ENCODE measurements around the gene SPDYE5.
A peak's percentile ranks its signal among the peaks of the same experiment; 100 is the strongest.
"Not testable (repeated sequence)": the region's sequence is repeated elsewhere in the genome, so short reads cannot be mapped to it uniquely, and the experiment has no call there.

Gene SPDYE5, protein sequence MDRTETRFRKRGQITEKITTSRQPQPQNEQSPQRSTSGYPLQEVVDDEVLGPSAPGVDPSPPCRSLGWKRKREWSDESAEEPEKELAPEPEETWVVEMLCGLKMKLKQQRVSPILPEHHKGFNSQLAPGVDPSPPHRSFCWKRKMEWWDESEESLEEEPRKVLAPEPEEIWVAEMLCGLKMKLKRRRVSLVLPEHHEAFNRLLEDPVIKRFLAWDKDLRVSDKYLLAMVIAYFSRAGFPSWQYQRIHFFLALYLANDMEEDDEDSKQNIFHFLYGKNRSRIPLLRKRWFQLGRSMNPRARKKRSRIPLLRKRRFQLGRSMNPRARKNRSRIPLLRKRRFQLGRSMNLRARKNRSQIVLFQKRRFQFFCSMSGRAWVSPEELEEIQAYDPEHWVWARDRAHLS

DNA sequence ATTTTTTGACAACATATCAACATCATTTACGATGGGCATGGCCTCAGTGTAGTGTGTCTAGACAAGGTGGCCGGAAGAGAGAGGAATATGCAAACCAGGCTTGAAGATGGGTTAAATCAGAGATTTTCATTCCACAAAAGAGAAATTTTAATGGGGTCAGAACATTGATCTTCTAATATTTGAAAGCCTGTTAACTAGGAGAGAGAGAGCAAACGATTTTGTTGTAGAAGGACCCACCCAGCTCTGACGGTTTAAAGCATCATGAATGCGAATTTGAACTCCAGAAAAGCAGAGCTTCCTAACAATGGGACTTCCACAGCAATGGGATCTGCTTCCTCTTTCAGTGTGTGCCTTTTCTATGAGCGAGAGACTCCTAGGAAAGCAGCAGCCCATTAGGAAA, at the start of gene SPDYE5:
SPDYE5 (plus strand) TSS at position 301 of the 400 bp plus-strand sequence. CDS start 1,728 bp downstream, outside the sequence.
- DNase-seq (ENCODE audit: low read depth): not testable (repeated sequence)

DNA sequence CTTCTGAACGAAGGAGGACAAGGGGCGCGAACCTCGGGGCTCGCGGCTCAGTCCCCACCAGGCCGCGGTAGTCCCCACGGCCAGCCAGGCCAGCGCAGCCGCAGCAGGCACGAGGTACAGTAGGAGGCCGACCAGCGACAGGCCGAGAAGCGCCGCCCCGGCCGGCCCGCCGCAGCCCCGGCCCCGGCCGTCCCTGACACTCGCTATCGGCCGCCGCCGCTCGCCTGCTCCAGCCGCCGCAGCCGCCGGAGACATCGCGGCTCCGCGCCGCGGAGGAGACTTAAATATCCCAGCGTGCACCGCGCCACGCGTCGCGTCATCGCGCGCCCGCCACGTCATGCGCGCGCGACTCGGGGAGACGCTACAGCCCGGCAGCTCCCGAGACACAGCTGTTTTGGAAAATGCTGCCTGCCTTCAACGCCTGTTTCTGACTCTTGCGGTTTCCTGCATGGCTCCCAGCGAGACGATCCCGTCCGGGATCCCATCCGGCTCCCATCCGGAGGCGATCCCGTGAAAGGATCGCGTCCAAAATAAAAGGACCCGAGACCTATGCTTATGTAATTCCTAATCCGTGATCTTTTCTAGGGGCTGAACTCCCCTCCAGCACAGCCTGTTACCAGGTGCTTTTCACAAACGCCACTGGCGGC, 49.5 kb upstream of the SPDYE5 start:
- DNase-seq (ENCODE audit: low read depth): not testable (repeated sequence)

DNA sequence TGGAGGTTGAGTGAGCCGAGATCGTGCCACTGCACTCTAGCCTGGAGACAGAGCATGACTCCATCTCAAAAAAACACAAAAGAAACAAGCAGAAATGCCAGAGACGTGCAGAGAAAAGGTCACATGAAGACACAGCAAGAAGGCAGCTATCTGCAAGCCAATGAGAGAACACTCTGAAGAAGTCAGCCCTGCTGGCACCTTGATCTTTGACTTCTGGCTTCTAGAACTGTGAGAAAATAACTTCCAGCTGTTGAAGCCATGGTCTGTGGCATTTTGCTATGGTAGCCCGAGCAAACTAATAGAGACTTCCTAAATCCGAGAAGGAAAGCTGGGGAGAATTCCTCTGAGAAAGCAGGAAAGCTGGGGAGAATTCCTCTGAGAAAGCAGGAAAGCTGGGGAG, 42.2 kb upstream of the SPDYE5 start:
- DNase-seq (ENCODE audit: low read depth): not testable (repeated sequence)

DNA sequence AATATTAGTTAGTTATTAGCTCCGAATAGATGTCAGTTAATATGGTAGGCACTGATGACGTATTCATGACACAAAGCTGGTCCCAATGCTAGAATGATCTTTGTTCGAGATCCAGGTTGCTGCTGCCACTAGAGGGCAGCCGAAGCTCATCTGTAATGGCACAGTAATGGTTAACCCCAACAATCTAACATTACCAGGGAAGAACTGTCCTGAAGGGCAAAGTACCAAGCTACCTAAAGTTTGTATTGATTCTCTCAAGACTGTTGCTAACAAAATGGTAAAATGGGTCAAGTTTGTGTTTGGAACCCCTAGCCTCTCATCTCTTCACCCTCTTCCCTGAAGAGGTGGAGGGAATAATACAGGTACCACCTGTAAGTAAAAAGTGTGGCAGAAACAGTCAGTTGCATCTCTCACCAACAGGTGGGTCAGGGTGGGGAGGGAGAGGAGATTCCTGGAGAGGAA, 39.6 kb upstream of the SPDYE5 start:
- not testable (repeated sequence) for DNase-seq (ENCODE audit: low read depth)

DNA sequence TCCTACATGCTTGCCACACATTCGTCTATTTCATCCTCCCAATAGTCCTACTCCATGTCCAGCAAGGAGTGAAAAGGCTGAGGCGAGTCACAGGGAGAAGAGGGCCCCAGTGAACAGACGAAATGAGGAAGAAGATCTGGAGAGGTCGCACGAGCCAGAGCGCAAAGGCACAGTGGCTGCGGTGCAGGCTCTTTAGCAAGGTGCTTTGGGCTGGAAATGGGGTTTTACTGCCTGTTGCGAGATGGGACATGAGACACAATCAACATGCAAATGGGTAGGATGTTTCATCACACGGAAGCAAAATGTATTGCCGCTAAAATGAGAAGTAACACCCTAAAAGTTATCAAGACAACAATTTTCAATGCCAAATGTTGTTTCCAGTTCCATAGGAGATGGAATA, 35.7 kb upstream of the SPDYE5 start:
- not testable (repeated sequence) for DNase-seq (ENCODE audit: low read depth)

DNA sequence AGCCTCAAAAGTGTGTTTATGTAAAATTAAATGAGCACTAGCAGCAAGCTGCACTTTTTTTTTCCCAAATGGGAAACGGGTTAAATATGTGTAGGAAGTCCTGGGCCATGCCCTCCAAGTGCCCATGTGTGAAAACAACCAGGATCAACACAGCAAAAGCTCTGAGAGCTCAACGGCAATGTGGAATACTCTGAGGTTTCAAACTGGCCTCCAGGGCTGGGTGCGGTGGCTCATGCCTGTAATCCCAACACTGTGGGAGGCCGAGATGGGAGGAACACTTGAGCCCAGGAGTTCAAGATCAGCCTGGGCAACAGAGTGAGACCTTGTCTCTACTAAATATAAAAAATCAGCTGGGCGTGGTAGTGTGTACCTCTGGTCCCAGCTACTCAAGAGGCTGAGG, 34.1 kb upstream of the SPDYE5 start:
- not testable (repeated sequence) for DNase-seq (ENCODE audit: low read depth)

DNA sequence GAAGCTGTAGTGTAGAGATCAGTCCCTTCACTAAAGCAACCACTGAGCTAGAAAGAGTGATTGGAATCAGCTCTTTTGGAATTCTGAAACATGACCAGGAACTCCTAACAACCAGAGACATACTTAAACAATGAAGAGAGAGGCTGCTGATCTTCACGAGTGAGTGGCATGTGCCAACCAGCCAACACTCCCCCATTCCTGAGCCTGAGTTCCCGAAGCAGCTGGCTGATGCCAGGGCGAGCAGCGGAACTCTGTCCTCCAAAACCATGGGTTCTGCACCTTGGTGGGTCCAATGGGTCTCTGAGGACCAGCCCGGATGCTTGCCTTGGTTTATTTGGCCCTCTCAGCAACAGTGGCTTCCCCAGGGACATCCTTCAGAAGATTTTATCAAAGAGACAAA, 31.6 kb upstream of the SPDYE5 start:
- DNase-seq (ENCODE audit: low read depth): not testable (repeated sequence)

DNA sequence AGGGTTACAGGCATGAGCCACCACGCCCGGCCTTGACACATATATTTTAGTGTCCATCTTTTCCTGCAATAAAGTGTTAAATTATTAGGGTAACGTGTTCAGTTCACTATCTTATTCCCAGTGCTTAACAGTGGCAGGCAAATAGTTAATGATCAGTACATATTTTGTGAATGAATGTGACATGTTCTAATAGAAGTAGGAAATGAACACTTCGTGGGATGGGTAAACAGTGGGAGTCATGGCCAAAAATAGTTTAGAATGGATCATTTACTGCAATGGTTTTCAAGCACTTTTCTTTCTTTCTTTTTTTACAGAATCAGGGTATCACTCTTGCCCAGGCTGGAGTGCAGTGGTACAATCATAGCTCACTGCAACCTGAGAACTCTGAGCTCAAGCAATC, 22.0 kb upstream of the SPDYE5 start:
- not testable (repeated sequence) for DNase-seq (ENCODE audit: low read depth)

DNA sequence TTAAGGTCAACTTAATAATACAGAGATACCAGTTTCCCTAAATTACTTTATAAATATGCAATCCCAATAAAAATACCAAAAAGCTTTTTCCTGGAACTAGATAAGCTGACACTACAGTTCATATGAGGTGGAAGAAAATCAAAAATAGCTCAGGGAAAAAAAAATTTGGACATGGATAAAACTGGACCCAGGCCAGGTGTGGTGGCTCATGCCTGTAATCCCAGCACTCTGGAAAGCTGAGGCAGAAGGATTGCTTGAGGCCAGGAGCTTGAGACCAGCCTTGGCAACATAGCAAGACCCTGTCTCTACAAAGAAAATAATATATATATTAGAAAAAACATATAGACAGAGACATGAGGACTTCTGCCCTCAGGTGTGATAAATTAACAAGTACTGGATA, 14.7 kb upstream of the SPDYE5 start:
- DNase-seq (ENCODE audit: low read depth): not testable (repeated sequence)

DNA sequence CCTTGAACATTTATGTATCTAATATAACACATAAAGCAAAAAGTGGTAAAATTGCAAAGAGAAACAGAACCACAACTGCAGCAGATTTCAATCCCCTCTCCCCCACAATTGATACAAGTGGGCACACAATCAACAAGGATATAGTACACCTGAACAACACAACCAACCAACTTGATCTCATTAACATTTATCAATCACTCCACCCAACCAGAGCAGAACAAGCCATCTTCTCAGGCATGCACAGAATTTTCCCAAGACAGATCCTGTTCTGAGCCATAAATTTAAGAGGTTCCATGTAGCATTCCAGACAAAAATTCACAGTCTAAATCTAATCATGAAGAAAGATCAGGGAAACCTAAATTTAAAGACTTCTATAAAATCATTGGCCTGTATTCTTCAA, 11.8 kb upstream of the SPDYE5 start:
- not testable (repeated sequence) for DNase-seq (ENCODE audit: low read depth)

DNA sequence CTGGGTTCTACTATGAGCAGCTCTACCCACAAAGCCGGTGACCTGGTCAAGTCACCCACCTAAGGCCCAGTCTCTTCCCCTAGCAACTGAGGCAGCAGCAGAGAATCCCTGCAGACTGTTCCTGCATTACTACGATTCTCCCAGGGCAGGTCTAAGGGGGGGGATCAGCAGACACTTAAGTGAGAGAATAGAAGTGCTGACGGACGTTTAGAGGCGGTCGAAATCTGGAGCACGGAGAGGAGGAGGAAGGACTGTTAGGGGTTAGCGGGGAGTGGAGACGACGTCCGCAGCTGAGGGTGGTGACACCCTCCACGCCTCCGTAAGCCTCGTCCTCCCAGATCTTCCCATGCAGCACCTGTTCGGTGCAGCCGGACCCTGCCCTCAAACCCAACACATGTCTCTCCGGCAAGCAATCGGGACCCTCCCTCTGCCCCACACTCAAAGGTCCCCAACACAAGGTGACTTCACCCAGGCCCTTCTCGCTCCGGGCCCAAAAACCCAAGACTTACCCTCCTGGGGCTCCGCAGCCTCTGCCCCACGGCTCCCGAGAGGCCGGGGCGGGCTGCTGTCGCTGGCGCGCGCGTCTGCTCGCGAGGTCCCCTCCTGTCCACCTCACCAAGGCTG, 6.7 kb upstream of the SPDYE5 start:
- DNase-seq (ENCODE audit: low read depth): not testable (repeated sequence)

DNA sequence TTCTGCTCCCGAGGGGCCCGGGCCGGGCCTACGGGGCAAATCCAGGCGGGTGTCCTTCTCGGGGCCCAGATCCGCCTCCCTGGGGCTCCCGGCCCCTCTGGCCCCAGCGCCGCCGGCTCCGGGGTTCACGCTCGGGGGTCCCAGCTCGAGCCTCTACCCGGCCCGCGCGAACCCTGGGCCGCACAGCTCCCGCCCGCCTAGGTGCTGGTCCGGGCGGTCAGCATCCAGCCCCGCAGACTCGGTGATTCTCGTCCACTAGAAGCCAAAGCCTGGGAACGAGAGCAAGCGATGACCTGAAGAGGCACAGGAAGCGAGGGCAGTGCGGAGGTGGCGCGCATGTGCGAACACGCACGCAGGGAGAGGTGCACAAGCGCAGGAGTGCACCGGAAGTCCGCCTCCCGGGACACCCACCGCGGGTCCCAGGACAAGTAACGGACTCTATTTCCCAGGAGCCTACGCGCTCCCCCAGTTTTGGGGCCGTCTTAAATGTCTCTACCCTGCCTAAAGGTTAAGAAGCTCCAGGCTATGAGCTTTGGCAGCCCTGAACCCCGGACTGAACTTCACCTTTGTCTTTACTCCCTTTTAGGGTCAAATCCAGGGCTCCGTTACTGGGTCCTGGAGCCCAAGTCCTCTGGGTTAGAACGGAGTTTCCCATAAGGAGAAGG, 6.0 kb upstream of the SPDYE5 start, which contains the start of gene POM121C:
POM121C (minus strand) TSS at position 321 of the 665 bp plus-strand sequence. CDS start 44,803 bp downstream, outside the sequence.
- DNase-seq (ENCODE audit: low read depth): peak; percentile 62

DNA sequence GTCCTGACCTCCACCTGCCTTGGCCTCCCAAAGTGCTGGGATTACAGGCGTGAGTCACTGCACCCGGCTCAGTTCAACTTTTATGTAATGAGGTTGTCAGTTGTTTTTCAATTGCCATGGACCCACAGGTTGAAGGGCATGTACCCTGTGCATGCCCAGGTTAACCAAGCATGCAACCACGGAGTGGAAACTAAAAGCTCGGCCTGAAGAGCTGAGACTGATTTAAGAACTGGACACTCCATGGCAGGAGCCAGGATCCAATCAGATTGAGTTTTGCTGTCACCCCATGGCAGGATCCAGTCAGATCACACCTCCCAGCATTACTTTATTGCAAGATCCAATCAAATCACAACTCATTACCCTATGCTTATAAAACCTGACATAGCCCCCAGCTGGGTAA, 16.9 kb downstream of the SPDYE5 start:
- DNase-seq (ENCODE audit: low read depth): not testable (repeated sequence)

DNA sequence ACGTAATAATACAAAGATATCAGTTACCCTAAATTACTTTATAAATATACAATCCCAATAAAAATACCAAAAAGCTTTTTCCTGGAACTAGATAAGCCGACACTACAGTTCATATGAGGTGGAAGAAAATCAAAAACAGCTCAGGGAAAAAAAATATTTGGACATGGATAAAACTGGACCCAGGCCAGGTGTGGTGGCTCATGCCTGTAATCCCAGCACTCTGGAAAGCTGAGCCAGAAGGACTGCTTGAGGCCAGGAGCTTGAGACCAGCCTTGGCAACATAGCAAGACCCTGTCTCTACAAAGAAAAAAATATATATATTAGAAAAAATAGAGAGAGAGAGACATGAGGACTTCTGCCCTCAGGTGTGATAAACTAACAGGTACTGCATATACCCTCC, 26.7 kb downstream of the SPDYE5 start:
- not testable (repeated sequence) for DNase-seq (ENCODE audit: low read depth)

DNA sequence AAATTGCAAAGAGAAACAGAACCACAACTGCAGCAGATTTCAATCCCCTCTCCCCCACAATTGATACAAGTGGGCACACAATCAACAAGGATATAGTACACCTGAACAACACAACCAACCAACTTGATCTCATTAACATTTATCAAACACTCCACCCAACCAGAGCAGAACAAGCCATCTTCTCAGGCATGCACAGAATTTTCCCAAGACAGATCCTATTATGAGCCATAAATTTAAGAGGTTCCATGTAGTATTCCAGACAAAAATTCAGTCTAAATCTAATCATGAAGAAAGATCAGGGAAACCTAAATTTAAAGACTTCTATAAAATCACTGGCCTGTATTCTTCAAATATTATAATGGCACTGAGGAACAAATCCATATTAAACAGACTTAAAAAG, 29.6 kb downstream of the SPDYE5 start:
- not testable (repeated sequence) for DNase-seq (ENCODE audit: low read depth)

DNA sequence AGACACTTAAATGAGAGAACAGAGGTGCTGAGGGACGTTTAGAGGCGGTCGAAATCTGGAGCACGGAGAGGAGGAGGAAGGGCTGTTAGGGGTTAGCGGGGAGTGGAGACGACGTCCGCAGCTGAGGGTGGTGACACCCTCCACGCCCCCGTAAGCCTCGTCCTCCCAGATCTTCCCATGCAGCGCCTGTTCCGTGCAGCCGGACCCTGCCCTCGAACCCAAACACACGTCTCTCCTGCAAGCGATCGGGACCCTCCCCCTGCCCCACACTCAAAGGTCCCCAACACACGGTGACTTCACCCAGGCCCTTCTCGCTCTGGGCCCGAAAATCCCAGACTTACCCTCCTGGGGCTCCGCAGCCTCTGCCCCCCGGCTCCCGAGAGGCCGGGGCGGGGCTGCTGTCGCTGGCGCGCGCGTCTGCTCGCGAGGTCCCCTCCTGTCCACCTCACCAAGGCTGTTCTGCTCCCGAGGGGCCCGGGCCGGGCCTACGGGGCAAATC, 35.2 kb downstream of the SPDYE5 start:
- not testable (repeated sequence) for DNase-seq (ENCODE audit: low read depth)

DNA sequence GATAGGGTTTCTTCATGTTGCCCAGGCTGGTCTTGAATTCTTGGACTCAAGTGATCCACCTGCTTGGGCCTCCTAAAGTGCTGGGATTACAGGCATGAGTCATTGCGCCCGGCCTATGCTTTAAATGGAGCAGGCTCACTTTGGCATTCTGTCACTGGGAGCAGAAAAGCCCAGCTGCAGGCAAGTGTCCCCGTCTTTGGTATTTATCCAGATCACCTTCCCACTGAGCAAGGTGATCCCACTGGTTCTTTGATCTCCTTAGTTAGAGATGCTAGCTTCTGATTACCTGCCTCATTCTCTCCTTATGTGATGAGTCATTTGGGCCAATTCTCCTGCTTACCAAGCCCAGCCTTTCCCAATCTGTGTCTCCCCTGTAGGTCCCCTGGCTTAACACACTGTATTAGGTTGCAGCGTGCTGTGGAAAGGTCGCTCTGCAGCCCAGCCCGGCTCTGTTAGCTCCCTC, 39.3 kb downstream of the SPDYE5 start:
- no peak for DNase-seq (ENCODE audit: low read depth)

DNA sequence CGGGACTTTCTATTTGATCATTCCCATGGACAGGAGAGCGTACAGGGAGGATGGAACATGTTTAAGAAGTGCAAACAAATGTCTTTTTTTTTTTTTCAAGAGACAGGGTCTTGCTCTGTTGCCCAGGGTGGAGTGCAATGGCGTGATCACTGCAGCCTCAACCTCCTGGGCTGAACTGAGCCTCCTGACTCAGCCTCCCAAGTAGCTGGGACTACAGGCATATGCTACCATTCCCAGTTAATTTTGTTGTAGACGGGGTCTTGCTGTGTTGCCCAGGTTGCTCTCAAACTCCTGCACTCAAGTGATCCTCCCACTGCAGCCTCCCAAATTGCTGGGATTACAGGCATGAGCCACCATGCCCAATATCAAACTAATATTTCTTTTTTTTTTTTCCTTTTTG, 40.5 kb downstream of the SPDYE5 start:
- DNase-seq (ENCODE audit: low read depth): no peak

DNA sequence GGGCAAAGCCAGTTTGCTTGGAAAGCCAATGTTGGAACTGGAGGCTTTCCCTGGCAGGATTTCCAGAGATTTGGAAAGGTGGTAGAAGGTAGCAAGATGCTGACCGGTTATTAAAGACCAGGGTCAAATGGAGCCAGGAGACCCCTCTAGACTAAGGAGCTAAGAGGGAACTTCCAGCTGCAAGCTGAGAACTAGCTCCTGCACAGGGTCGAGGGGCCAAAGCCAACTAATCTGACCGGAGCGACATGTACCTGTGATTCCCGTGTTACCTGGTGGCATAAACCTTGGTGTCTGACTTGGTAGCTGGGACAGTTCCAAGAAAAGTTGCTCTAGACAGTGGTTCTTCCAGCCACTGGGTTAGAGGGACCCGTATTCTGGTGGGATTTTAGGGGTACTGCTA, 41.8 kb downstream of the SPDYE5 start:
- DNase-seq (ENCODE audit: low read depth): no peak

DNA sequence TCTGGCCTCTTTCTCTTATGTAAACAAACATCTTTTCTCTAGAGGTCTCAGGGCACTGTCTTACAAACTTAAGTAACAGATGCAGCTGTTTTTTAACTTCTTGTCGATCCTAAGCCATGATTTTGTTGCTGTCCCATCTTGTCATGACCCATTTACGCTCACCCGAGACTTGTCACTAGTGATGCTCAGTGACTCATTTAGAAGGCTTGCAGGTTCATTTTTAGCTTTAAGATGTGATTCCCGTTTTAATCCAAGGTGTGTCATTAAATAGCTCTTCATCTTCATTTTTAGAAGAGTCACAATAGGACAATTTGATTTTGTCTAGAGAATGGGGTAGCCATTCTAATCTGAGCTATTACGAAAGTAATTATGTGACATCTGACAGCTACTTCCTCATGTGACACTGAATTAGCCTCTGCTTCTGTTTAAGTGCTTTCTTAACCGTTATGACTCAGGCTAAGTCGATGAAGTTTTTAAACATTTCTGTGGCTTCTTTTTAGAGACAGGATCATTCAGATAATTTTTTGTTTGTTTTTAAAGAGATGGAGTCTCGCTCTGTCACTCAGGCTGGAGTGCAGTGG, 42.7 kb downstream of the SPDYE5 start:
- DNase-seq (ENCODE audit: low read depth): no peak

DNA sequence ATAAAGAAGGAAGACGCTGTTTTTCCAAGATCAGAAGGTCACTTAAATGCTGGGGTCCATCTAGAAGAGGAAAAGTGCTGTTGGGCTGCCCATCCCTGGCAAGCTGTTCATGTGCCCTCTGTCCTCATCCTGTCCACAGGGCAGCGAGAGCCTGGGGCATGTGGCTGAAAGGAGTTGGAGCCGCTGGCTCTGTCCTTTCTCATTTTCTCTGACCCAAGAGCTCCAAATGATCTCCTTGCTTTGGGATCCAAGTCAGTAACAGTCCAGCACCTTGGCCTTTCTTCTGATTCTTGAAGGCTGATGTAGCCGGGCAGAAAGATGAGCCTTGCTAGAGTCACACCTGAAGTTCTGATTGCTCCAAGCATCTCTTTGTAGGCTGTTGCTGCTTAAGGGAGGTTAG, 44.4 kb downstream of the SPDYE5 start:
- no peak for DNase-seq (ENCODE audit: low read depth)
